ENCODE measurements around the gene ABHD10. TPM values are rescaled to one million over a fixed set of nuclear protein-coding genes. Genes with fewer than 3 reads are reported as not detected.
"Not testable (repeated sequence)": the region's sequence is repeated elsewhere in the genome, so short reads cannot be mapped to it uniquely, and the experiment has no call there.

The ABHD10 gene
- polyA plus RNA-seq, 4 donors: 10.0 to 32.9 (median 15.3) TPM

- H3K36me3 ChIP-seq (ENCODE audit: control insufficient read depth in 3 of 3, insufficient read depth in 2 of 3, low read depth in 1 of 3, low read length in 3 of 3): no peaks in the 10 kb centered on the region
- no peak for FAIRE-seq
- WGBS, 3 donors: 66 to 96% (median 93%) methylated on average over 3 of the region's 3 CpGs
Measured at GRCh38 chr3:112035241-112035640, 56.4 kb downstream of the ABHD10 start.

GRCh38 chr3:112037194-112037593 lies 58.4 kb downstream of the ABHD10 start:
- H3K9me3 ChIP-seq (ENCODE audit: control insufficient read depth in 2 of 2, insufficient read depth in 1 of 2, low read depth in 1 of 2, low read length in 1 of 2); H3K27ac ChIP-seq (ENCODE audit: low read depth in 1 of 3, low read length in 2 of 3); DNase-seq; H3K27me3 ChIP-seq (ENCODE audit: control insufficient read depth in 3 of 3, insufficient read depth in 3 of 3, low read length in 3 of 3); H3K36me3 ChIP-seq (ENCODE audit: control insufficient read depth in 3 of 3, insufficient read depth in 2 of 3, low read depth in 1 of 3, low read length in 3 of 3); H3K4me3 ChIP-seq (ENCODE audit: low read depth in 1 of 3, low read length in 3 of 3); H3K4me1 ChIP-seq (ENCODE audit: control insufficient read depth in 3 of 3, insufficient read depth in 2 of 3, low read depth in 1 of 3, low read length in 2 of 3); FAIRE-seq: not testable (repeated sequence)
- WGBS, 3 donors: 31 to 66% (median 47%) methylated on average over 4 of the region's 4 CpGs

More at GRCh38 chr3:112035241-112035640, 56.4 kb downstream of the ABHD10 start:
- no peak for DNase-seq
- peaks cover 0 to 6% (median 0%) of the 10 kb centered on the region in 3 donors for H3K4me1 ChIP-seq (ENCODE audit: control insufficient read depth in 3 of 3, insufficient read depth in 2 of 3, low read depth in 1 of 3, low read length in 2 of 3)
- H3K27ac ChIP-seq (ENCODE audit: low read depth in 1 of 3, low read length in 2 of 3): no peak overlapping the region
- no peaks in the 10 kb centered on the region for H3K27me3 ChIP-seq (ENCODE audit: control insufficient read depth in 3 of 3, insufficient read depth in 3 of 3, low read length in 3 of 3)
- peaks cover 0 to 4% of the 10 kb centered on the region in 2 donors for H3K9me3 ChIP-seq (ENCODE audit: control insufficient read depth in 2 of 2, insufficient read depth in 1 of 2, low read depth in 1 of 2, low read length in 1 of 2)
- no peak overlapping the region for H3K4me3 ChIP-seq (ENCODE audit: low read depth in 1 of 3, low read length in 3 of 3)

- DNase-seq: peak in 1 of 2 donors; percentile 11
Measured at GRCh38 chr3:112038863-112039262, 60.0 kb downstream of the ABHD10 start.

GRCh38 chr3:112041321-112041720 lies 62.5 kb downstream of the ABHD10 start:
- no peak overlapping the region for H3K4me3 ChIP-seq (ENCODE audit: low read depth in 1 of 3, low read length in 3 of 3)
- no peaks in the 10 kb centered on the region for H3K36me3 ChIP-seq (ENCODE audit: control insufficient read depth in 3 of 3, insufficient read depth in 2 of 3, low read depth in 1 of 3, low read length in 3 of 3)
- H3K4me1 ChIP-seq (ENCODE audit: control insufficient read depth in 3 of 3, insufficient read depth in 2 of 3, low read depth in 1 of 3, low read length in 2 of 3): no peaks in the 10 kb centered on the region
- peaks cover 0 to 4% of the 10 kb centered on the region in 2 donors for H3K9me3 ChIP-seq (ENCODE audit: control insufficient read depth in 2 of 2, insufficient read depth in 1 of 2, low read depth in 1 of 2, low read length in 1 of 2)
- FAIRE-seq (no peak), DNase-seq (no peak)
- no peaks in the 10 kb centered on the region for H3K27me3 ChIP-seq (ENCODE audit: control insufficient read depth in 3 of 3, insufficient read depth in 3 of 3, low read length in 3 of 3)
- no peak overlapping the region for H3K27ac ChIP-seq (ENCODE audit: low read depth in 1 of 3, low read length in 2 of 3)

More at GRCh38 chr3:112038863-112039262, 60.0 kb downstream of the ABHD10 start:
- Histone ChIP-seq H3K9me3 (ENCODE audit: control insufficient read depth in 2 of 2, insufficient read depth in 1 of 2, low read depth in 1 of 2, low read length in 1 of 2) (peaks cover 0 to 4% of the 10 kb centered on the region in 2 donors), H3K27ac (ENCODE audit: low read depth in 1 of 3, low read length in 2 of 3) (no peak overlapping the region), H3K4me3 (ENCODE audit: low read depth in 1 of 3, low read length in 3 of 3) (no peak overlapping the region), H3K4me1 (ENCODE audit: control insufficient read depth in 3 of 3, insufficient read depth in 2 of 3, low read depth in 1 of 3, low read length in 2 of 3) (no peaks in the 10 kb centered on the region), H3K36me3 (ENCODE audit: control insufficient read depth in 3 of 3, insufficient read depth in 2 of 3, low read depth in 1 of 3, low read length in 3 of 3) (no peaks in the 10 kb centered on the region), H3K27me3 (ENCODE audit: control insufficient read depth in 3 of 3, insufficient read depth in 3 of 3, low read length in 3 of 3) (no peaks in the 10 kb centered on the region)
- WGBS, 3 donors: 50 to 73% (median 69%) methylated on average over 3 of the region's 3 CpGs
- FAIRE-seq: no peak

GRCh38 chr3:112042842-112043280 lies 64.0 kb downstream of the ABHD10 start:
- 33 to 59% (median 52%) methylated on average over 6 of the region's 6 CpGs for WGBS, 3 donors
- no peaks in the 10 kb centered on the region for H3K36me3 ChIP-seq (ENCODE audit: control insufficient read depth in 3 of 3, insufficient read depth in 2 of 3, low read depth in 1 of 3, low read length in 3 of 3)
- H3K4me1 ChIP-seq (ENCODE audit: control insufficient read depth in 3 of 3, insufficient read depth in 2 of 3, low read depth in 1 of 3, low read length in 2 of 3): no peaks in the 10 kb centered on the region
- no peaks in the 10 kb centered on the region for H3K27me3 ChIP-seq (ENCODE audit: control insufficient read depth in 3 of 3, insufficient read depth in 3 of 3, low read length in 3 of 3)
- H3K27ac ChIP-seq (ENCODE audit: low read depth in 1 of 3, low read length in 2 of 3): peak overlapping the region in 1 of 3 donors; percentile 24
- no peaks in the 10 kb centered on the region for H3K9me3 ChIP-seq (ENCODE audit: control insufficient read depth in 2 of 2, insufficient read depth in 1 of 2, low read depth in 1 of 2, low read length in 1 of 2)
- FAIRE-seq (no peak), DNase-seq (peak; percentile 47 to 59)
- no peak overlapping the region for H3K4me3 ChIP-seq (ENCODE audit: low read depth in 1 of 3, low read length in 3 of 3)

Other genes starting within 250 kb of the ABHD10 start
- gene PHLDB2, start 119.8 kb upstream of the ABHD10 start, polyA plus RNA-seq: 10 to 100 TPM in 1 of 4 donors, 1 to 10 TPM in 3; 1.1 to 17.8 (median 4.5) TPM
- 1 to 10 TPM in 2 of 4 donors, not detected in 2; 1.4 to 2.7 TPM for gene TAGLN3, start 19.9 kb downstream of the ABHD10 start, polyA plus RNA-seq
- gene TMPRSS7, start 55.7 kb downstream of the ABHD10 start, polyA plus RNA-seq: under 1 TPM in 3 of 4 donors, not detected in 1; 0.22 to 0.81 (median 0.31) TPM
- 10 to 100 TPM in 1 of 4 donors, 1 to 10 TPM in 3; 3.8 to 20.1 (median 5.2) TPM for gene C3orf52, start 107.4 kb downstream of the ABHD10 start, polyA plus RNA-seq
- gene GCSAM, start 154.2 kb downstream of the ABHD10 start, polyA plus RNA-seq: 1 to 10 TPM in 2 of 4 donors, under 1 TPM in 1, not detected in 1; 0.54 to 4.2 (median 1.3) TPM